ENCODE results near the gene RBBP5.

The RBBP5 gene

GRCh38 chr1:205133287-205133686, 11.5 kb upstream of the RBBP5 start:
- DNase-seq (ENCODE audit: low read depth), result no peak

DNA sequence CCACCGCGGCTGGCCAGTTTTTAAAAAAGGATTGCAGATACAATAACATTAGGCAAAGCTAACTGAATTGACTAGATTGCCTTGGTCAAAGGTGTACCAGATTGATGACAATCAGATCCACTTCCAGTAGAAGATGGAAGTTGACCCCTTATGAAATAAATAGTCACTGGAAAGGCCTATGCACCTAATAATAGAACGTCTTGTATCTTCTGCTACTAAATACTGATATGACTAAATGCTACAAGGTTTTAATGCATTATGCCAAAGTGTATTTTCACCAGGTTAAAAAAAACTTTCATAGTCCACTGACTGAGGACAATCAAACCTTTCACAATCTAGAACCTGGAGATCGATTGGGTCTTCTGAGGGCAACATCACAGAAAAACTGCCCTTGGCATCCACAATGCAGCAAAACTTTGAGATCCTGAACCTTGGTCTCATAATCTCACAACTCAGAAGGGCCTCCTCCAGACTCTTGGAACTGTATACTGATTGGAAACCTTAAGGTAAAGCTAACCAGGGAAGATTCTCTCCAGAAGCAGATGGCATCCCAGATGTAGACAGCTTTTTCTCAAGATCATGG, 7.8 kb upstream of the RBBP5 start:
- no peak for DNase-seq (ENCODE audit: low read depth)

- peak; percentile 32 for DNase-seq (ENCODE audit: low read depth)
These were observed 6.3 kb upstream of the RBBP5 start for GRCh38 chr1:205128050-205128449.

DNA sequence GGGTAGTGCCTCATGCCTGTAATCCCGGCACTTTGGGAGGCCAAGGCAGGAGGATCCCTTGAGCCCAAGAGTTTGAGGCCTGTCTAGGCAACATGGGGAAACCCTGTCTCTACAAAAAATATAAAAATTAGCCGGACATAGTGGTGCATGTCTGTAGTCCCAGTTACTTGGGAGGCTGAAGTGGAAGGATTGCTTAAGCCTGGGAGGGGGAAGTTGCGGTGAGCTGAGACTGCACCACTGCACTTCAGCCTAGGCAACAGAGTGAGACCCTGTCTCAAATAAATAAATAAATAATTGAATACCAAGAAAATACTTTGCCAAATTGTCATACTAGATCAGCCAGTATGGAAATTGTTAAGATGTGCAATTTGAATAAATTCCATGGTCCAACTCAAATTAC, 5.9 kb upstream of the RBBP5 start:
- DNase-seq (ENCODE audit: low read depth), result no peak

DNA sequence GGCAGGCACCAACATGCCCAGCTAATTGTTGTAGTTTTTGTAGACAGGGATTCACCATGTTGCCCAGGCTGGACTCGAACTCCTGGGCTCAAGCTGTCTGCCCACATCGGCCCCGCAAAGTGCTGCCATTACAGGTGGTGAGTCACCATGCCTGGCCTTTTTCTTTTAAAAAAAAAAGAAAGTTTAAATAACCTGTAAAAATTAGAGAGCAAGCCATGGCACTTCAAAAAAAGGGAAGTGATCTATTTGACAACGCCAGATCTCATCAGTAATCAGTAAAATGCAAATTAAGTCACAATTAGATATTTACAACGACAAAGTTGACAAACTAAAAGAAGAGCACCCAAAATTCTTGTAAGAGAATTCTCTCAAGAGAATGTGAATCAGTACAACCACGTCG, 2.9 kb upstream of the RBBP5 start:
- no peak for DNase-seq (ENCODE audit: low read depth)

GRCh38 chr1:205122489-205122882, 708 bp upstream of the RBBP5 start:
- DNase-seq (ENCODE audit: low read depth), result no peak

- DNase-seq (ENCODE audit: low read depth), result no peak
These were observed 3.0 kb downstream of the RBBP5 start for GRCh38 chr1:205118752-205119151.

- DNase-seq (ENCODE audit: low read depth), result no peak
These were observed 10.4 kb downstream of the RBBP5 start for GRCh38 chr1:205111354-205111753.

GRCh38 chr1:205109711-205110110, 12.1 kb downstream of the RBBP5 start:
- no peak for DNase-seq (ENCODE audit: low read depth)

- DNase-seq (ENCODE audit: low read depth), result no peak
These were observed 12.5 kb downstream of the RBBP5 start for GRCh38 chr1:205109269-205109668.

- DNase-seq (ENCODE audit: low read depth), result no peak
These were observed 13.3 kb downstream of the RBBP5 start for GRCh38 chr1:205108464-205108863.

DNA sequence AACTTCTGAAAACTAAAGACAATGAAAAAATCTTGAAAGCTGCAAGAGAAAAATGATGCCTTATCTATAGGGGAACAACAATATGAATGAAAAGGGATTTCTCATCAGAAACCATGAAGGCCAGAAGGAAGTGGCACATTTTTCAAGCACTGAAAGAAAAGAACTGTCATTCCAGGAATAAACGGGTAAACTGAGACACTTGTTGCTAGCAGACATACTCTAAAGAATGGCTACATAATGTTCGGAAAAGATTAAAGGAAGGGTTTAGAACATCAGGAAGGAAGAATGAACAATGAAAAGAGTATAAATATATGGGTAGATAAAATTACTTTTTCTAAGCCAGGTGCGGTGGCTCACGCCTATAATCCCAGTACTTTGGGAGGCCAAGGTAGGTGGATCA, 14.5 kb downstream of the RBBP5 start:
- DNase-seq (ENCODE audit: low read depth), result no peak

DNA sequence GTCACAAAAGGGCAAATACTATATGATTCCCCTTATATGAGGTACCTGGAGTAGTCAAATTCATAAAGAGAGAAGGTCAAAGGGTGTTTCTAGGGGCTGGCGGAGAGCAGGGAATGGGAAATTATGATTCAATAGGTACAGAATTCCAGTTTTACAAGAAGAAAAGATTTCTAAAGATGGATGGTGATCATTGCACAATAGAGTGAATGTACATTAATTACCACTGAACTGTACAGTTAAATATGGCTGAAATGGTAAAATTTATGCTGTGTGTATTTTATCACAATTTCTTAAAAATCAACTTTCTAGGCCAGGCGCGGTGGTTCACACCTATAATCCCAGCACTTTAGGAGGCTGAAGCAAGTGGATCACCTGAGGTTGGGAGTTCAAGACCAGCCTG, 19.4 kb downstream of the RBBP5 start:
- no peak for DNase-seq (ENCODE audit: low read depth)

DNA sequence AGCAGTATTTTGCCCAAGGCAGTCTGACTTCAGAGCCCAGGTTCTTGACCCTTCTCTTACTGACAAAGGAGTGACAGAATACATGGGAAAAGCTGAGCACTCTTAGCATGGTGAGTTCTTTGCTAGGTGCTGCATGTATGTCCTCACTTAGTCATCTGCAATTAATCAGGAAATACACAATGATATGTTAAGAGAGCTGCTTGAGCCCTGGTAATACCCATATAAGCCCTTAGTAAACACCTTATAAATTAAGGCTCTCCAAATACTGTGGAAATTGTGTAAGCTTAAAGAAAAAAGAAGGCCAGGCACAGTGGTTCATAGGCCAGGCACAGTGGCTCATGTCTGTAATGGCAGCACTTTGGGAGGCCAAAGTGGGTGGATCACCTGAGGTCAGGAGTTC, 23.5 kb downstream of the RBBP5 start:
- no peak for DNase-seq (ENCODE audit: low read depth)

- DNase-seq (ENCODE audit: low read depth), result no peak
These were observed 26.4 kb downstream of the RBBP5 start for GRCh38 chr1:205095422-205095821.

DNA sequence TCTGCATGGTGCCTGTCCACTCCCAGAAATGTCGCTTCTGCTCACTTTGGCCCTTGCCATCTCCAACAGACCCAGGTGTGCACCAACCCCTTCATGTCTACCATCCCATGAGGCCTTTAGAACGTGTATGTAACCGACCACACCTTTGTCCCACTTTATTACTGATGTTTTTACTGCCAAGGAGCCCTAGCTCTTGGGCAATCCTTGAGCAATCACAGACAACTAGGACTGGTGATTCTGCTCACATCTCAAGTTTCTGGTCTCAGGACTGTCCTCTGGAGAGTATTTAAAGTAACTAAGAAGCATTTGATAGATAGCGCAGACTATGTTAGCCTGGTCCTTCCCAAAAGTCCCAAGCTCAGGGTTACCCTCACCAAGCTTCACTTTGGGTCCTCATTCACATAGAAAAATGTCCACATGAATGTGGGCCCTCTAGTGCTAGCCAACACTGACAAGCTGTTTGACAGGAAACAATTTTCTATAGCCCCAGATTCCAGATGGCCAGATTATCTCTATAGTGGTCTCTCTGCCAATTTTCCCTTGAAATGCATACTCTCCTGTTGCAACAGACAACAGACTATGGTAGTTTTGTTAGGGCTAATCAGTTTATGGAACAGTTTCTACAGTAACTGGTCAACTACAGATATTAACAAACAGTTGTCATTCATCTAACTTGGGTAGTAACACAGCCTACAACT, 30.6 kb downstream of the RBBP5 start:
- peak; percentile 72 for DNase-seq (ENCODE audit: low read depth)

DNA sequence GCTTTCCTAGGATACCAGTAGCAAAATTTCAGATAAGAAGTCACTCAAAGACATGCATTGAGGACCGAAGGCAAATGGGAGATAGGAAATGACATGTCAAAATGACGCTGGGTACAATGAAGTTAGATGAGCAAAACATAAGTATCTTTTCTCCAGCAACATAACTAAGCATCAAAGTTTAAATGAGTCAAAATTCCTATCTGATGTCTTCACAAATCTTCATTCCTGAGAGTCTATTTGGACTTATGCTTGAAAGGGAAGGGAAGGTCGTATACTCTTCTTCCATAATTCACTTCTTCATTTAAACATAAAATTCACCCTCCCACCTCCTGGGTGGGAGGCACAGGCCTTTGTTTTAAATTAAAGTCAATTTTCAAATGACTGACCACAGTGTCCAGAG, 33.4 kb downstream of the RBBP5 start:
- DNase-seq (ENCODE audit: low read depth), result no peak

DNA sequence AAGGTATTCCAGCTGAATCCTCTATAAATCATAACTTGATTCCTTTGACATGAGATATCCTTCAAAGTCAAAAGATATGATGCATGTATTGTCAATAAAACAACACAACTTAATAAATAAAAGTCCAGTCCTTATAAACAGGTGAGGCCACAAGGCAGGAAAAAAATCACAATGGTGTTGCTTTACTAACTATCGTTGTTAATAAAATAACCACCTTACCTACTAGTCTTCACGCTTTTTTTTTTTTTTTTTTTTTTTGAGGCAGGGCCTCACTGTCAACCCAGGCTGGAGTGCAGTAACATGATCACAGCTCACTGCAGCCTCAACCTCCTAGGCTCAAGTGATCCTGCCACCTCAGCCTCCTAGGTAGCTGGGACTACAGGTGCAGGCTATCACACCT, 37.4 kb downstream of the RBBP5 start, which contains the start of gene TMEM81:
TSS of gene TMEM81 (minus strand) at position 101 of the 400 bp plus-strand sequence. CDS start 140 bp downstream, outside the sequence.
- no peak for DNase-seq (ENCODE audit: low read depth)

DNA sequence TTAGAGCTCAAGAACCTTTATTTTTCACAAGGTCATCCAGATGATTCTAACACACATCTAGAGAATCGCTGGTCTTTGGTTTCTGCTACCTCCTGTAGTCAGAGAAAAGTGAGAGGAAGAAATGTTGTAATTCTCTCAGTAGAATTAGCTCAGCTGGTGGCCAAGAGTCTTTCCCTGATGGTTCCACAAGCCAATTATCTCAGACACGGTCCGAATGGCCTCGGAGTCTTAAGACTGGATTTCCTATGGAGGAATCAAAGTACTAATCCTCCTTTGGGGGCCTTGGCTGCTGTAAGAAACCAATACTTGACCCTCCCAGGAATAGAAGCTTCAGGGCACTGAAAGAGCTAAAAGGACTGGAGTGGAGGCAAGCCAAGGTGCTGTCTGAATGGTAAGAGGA, 39.3 kb downstream of the RBBP5 start:
- no peak for DNase-seq (ENCODE audit: low read depth)

DNA sequence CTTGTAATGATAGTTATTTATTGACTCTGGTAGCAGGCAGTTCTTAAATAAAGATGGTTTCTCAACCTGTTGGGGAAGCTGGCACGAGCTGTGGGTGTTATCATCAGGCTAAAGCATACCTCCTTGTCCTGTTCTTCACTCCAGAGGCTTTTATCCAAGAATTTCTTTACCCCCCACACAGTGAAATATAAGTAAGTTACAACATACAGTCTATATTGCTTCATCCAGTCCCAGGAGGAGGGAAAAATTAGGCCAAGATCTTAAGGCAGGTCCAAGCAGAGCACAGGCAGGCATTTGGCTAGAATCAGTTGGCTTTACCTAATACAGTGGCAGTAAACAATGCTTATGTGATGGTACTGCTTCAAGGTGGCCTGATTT, 43.9 kb downstream of the RBBP5 start:
- DNase-seq (ENCODE audit: low read depth), result peak; percentile 89

DNA sequence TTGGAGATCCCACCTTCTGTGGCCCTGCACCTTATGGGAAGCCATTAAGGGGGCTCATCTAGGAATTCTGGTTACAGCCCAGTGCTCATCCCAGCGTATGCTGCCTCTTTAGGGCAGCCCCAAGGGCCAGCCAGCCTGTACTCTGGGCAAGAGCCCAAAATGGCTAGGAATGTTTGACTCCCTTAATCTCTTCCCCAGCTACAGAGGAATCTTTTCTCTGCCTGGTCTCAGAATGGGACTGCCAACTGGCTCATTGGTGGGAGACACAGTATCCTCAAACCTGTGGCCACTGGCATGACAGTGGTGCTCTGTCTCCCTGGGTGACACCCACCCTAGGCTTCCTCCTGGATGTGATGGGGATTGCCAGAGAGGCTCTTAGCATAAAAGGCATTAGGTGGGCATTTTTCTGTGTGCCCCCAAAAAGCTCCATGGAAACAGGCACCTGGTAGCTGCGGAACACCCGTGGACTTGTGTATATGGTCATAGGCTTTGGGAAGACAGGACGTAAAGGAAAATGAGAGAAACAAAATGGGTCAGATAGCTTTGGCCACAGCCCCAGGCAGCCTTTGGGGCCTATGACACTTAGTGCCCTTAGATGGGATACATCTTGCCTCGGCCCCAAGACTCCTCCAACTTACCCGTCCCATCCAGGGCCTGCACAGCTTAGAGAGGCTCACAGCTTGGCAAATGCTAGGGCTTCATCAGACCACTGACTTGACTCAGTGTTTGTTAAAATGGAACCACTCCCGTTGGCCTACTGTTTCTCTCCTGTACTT, 44.4 kb downstream of the RBBP5 start:
- DNase-seq (ENCODE audit: low read depth), result no peak

DNA sequence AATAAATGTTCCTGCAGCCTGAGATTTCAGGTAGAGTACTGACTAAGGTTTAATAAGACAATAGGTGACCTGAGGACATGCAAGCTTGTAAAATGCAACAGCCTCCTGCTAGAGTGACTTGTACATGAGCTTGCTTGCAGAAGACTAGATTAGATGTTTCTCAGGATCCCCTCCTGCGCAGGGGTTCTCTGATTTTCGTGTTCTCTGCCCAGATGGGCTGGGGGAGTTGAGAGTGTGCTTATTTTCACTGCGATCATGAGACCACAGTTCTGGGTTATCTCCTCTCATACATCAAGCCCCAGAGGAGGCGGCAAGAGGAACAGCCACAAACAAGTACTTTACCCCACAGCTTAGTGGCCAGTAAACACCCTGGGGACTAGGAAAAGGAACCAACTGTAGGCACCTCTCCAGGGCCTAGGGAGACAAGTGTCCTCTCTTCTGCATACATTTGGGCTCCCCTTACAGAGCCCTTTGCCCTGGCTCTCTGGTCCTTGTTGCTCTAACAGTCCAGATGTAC, 45.5 kb downstream of the RBBP5 start:
- peak; percentile 26 for DNase-seq (ENCODE audit: low read depth)

DNA sequence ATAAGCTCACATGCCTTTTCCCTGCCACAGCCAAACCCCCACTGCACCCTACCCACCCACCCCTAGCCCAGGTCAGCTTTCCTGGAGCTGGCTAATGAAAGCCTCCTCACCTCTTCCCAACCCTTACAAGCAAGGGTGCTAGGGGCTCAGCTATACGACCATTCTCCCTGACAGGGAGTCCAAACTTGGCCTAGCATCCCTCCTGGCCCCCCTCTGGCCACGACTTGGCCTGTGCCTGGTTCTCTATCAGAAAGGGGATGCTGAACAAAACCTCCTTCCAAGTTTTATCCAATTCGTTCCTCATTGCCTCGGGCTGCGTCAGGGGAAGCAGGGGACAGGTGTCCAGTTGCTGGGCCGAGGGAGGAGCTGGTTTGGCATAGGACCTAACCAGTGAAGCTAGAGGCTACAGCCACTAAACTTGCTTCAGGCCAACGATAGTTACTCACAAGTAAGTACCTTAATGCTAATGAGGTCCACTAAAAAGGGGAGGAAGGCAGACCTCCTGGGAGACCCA, 46.1 kb downstream of the RBBP5 start:
- no peak for DNase-seq (ENCODE audit: low read depth)

Data from amniotic epithelial cell (primary cell).